A673 (cell line): Measurements from ENCODE around the gene ZFP36. TPM values are rescaled to one million over a fixed set of nuclear protein-coding genes. Genes with fewer than 3 reads are reported as not detected.

ENCODE experiments used
- BruUV-seq: library from RNA; stranded (reverse); fragments of 400-500 nt; replicated peaks from 2 replicates; lab custom pipeline; 2021; lab: Mats Ljungman, UMichigan
- CTCF ChIA-PET: fragments of 300-600 bp; sonication (Branson Sonifier 250); formaldehyde crosslinking; loops from one replicate; lab custom pipeline; 2022; ENCODE audit warnings: antibody characterized with exemption; lab: Charles Lee
- POLR2A ChIA-PET: fragments of 300-600 bp; sonication (Branson Sonifier 250); formaldehyde crosslinking; loops from one replicate; lab custom pipeline; 2022; ENCODE audit warnings: antibody characterized with exemption; ENCODE audit not compliant: low non-redundant PET; lab: Charles Lee
- DNase-seq: peaks from one replicate; pipeline ENCODE4 v3.0.0-alpha.2; 2015; ENCODE audit warnings: low spot score
- H3K27ac ChIP-seq: fragments of 200-600 bp; sonication (generic); 2 replicates; pipeline ENCODE4 v1.5.1; 2016; ENCODE audit warnings: mixed run types, low read depth, mild to moderate bottlenecking, mixed read lengths, antibody characterized with exemption, low read length; ENCODE audit not compliant: poor library complexity, severe bottlenecking
- H3K27me3 ChIP-seq: fragments of 200-600 bp; sonication (generic); replicated peaks from 2 replicates; pipeline ENCODE4 v1.6.1; 2017; ENCODE audit warnings: mixed run types, low read depth, mild to moderate bottlenecking, mixed read lengths, antibody characterized with exemption, low read length; ENCODE audit not compliant: insufficient read depth, poor library complexity
- H3K36me3 ChIP-seq: fragments of 200-600 bp; sonication (generic); 2 replicates; pipeline ENCODE4 v1.6.1; 2016; ENCODE audit warnings: mixed run types, mild to moderate bottlenecking, mixed read lengths, antibody characterized with exemption, low read length; ENCODE audit not compliant: insufficient read depth, poor library complexity, severe bottlenecking
- H3K4me1 ChIP-seq: fragments of 200-600 bp; sonication (generic); 2 replicates; pipeline ENCODE4 v1.6.1; 2017; ENCODE audit warnings: mixed run types, mild to moderate bottlenecking, mixed read lengths, antibody characterized with exemption, low read length; ENCODE audit not compliant: insufficient read depth, poor library complexity, severe bottlenecking
- H3K4me3 ChIP-seq: fragments of 200-600 bp; sonication (generic); 2 replicates; pipeline ENCODE4 v1.5.1; 2016; ENCODE audit warnings: low read depth, mixed run types, mild to moderate bottlenecking, mixed read lengths, low read length; ENCODE audit not compliant: poor library complexity, severe bottlenecking
- H3K9me3 ChIP-seq: fragments of 200-600 bp; sonication (generic); 2 replicates; pipeline ENCODE4 v1.6.1; 2016; ENCODE audit warnings: mixed run types, low read depth, mild to moderate bottlenecking, mixed read lengths, antibody characterized with exemption, low read length; ENCODE audit not compliant: poor library complexity, severe bottlenecking
- EZH2 ChIP-seq: fragments of 200-600 bp; sonication (generic); IDR thresholded peaks from 2 replicates; pipeline ENCODE4 v1.6.1; 2017; ENCODE audit warnings: borderline replicate concordance, low read depth, mild to moderate bottlenecking, mixed read lengths, antibody characterized with exemption, low read length; ENCODE audit not compliant: poor library complexity, severe bottlenecking
- intact Hi-C: fragments of 100-400 bp; cut with micrococcal nuclease; formaldehyde crosslinking; loops from one replicate; pipeline ENCODE4 v1.10.0; 2022; ENCODE audit not compliant: unreplicated experiment
- total RNA-seq: library from RNA; stranded (reverse); gene quantifications from 2 replicates; pipeline ENCODE4 v1.2.3, GENCODE V29; 2021
- TF ChIP-seq, protein P1 (sequence below): fragments of 300-800, 200-600 bp; sonication (generic); conservative IDR thresholded peaks from 2 replicates; pipeline ENCODE4 v1.5.1; 2017; ENCODE audit warnings: low read depth, mild to moderate bottlenecking, antibody characterized with exemption, low read length, moderate library complexity, mixed read lengths

The ZFP36 gene
- total RNA-seq, 1 experiment from 2014 or later, result 7.1 TPM

DNA sequence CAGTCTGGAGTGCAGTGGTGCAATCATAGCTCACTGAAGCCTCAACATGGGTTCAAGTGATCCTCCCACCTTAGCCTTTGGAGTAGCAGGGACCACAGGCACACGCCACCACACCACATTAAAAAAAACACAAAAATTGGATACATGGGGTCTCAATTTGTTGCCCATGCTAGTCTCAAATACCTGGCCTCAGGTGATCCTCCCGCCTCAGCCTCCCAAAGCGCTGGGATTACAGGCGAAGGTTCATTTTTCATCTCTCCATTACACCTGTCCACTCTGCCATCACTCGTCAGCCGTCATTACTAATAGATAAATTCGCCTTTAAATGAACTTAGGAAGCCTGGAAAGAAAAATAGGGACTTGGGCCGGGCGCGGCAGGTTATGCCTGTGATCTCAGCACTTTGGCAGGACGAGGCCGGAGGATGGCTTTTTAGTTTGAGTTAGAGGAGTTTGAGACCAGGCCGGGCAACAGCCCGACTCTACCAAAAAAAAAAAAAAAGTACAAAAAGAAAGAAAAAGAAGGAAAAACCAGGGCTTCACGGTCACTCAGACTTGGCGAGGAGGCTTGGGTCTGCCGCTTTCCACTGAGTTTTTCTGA is 38.0 kb downstream of the ZFP36 start:
- intact Hi-C loops, result no loop called here

DNA sequence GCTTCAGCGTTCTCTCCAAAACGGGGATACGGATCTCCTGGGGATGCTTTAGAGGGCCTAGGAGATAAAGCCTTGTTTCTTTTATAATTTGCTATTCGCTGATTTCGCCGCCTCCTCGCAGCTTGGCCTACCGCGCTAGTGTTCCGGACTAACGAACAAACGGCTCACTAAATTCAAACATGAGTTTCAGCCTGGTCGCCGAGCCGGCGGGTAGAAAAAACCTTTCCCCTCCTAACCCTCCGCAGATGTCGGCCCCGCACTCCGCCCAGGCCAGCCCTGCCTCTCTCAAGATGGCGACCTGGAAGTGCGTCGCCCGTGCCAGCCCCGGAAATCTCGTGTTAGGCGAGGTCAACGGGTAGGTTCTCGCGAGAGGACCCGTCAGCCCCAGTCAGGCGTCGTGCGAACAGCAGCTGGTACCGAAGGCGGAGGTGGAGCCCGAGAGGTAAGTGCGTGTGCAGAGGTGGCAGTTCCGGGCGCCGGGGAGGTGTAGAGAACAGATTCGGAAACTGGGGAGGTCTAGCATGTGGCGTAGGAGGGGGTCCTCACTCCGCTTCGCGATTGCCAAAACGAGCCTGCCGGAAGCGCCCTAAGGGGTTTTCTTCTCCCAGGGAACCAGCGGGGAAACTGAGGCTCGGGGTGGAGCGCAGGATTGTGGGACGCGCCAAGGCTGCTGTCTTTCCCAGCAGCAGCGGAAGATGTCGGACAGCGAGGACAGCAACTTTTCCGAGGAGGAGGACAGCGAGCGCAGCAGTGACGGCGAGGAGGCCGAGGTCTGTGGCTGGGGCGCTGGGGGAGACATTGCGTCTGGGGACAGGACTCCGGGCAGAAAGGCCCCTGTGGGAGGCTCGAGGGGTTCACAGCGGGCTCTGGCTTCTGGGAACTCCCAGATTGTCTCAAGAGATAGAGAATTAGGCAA is 38.8 kb downstream of the ZFP36 start, which contains the start of gene SUPT5H:
Gene SUPT5H (plus strand): TSS at position 387 of the 916 bp plus-strand sequence. CDS start 309 bp downstream, at position 696.
- Histone ChIP-seq H3K36me3 (peaks cover 4% of the 10 kb centered on the region), H3K27me3 (no peaks in the 10 kb centered on the region), H3K4me1 (peaks cover 10% of the 10 kb centered on the region), H3K9me3 (no peaks in the 10 kb centered on the region), H3K27ac (peak within 1 kb of the TSS; percentile 88), H3K4me3 (peak within 1 kb of the TSS; percentile 98)
- TSS peak; percentile 76 for BruUV-seq
- ChIA-PET POLR2A (interaction anchor here (0.6 to 1.0 kb wide), 2 partner anchors 10 to 392 kb away, joined by 3 to 9 read pairs; partner anchors contain the start of gene RPS16), CTCF (interaction anchor here (1.1 kb wide), 1 partner anchor 54 kb away, joined by 4 read pairs; no protein-coding TSS in a partner anchor)
- TF ChIP-seq, protein P1, sequence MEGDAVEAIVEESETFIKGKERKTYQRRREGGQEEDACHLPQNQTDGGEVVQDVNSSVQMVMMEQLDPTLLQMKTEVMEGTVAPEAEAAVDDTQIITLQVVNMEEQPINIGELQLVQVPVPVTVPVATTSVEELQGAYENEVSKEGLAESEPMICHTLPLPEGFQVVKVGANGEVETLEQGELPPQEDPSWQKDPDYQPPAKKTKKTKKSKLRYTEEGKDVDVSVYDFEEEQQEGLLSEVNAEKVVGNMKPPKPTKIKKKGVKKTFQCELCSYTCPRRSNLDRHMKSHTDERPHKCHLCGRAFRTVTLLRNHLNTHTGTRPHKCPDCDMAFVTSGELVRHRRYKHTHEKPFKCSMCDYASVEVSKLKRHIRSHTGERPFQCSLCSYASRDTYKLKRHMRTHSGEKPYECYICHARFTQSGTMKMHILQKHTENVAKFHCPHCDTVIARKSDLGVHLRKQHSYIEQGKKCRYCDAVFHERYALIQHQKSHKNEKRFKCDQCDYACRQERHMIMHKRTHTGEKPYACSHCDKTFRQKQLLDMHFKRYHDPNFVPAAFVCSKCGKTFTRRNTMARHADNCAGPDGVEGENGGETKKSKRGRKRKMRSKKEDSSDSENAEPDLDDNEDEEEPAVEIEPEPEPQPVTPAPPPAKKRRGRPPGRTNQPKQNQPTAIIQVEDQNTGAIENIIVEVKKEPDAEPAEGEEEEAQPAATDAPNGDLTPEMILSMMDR, result no peak
- TF ChIP-seq EZH2, result no peak
- DNase-seq, result peak; percentile 98
- intact Hi-C loops, result no loop called here

More for the DNA sequence above, 38.0 kb downstream of the ZFP36 start:
- CTCF ChIA-PET, result interaction anchor here (1.1 kb wide), 1 partner anchor 55 kb away, joined by 4 read pairs; no protein-coding TSS in a partner anchor
- Histone ChIP-seq H3K4me3 (peak overlapping the region; percentile 98), H3K4me1 (peaks cover 10% of the 10 kb centered on the region), H3K36me3 (peaks cover 4% of the 10 kb centered on the region), H3K27ac (peak overlapping the region; percentile 88), H3K27me3 (no peaks in the 10 kb centered on the region), H3K9me3 (no peaks in the 10 kb centered on the region)
- DNase-seq, result no peak
- no peak for TF ChIP-seq EZH2
- TF ChIP-seq, protein P1, result no peak
- POLR2A ChIA-PET, result interaction anchor here (1.0 kb wide), 1 partner anchor 9 kb away, joined by 9 read pairs; the partner anchor contains the start of gene RPS16
- TSS peak; percentile 95 for BruUV-seq

DNA sequence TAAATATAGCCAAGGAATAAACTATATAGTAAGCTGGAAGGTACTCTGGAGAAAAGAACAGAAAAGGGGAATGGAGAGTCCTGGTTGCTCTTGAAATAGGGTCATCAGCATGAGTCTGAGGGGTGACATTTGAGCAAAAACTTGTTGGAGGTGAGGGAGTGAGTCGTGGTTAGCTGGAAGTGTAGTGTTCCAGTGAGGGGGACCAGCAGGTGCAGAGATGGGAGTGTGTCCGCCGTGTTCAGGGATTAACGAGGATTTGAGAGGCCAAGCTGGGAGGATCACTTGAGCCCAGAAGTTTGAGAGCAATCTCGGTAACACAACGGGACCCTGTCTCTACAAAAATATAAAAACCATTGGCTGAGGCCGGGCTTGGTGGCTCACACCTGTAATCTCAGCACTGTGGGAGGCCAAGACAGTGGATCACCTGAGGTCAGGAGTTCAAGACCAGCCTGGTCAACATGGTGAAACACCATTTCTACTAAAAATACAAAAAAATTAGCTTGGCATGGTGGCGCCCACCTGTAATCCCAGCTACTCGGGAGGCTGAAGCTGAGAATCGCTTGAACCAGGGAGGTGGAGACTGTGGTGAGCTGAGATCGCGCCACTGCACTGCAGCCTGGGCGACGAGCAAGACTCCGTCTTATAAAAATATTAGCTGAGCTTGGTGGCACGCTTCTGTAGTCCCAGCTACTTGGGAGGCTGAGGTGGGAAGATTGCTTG is 39.9 kb downstream of the ZFP36 start:
- POLR2A ChIA-PET, result interaction anchor here (0.7 kb wide), 1 partner anchor 35 kb away, joined by 3 read pairs; no protein-coding TSS in a partner anchor
- no TSS peak for BruUV-seq
- DNase-seq, result no peak
- intact Hi-C loops, result no loop called here
- Histone ChIP-seq H3K27ac (peak overlapping the region; percentile 88), H3K9me3 (no peaks in the 10 kb centered on the region), H3K27me3 (no peaks in the 10 kb centered on the region), H3K36me3 (peaks cover 4% of the 10 kb centered on the region), H3K4me1 (peaks cover 10% of the 10 kb centered on the region), H3K4me3 (peak overlapping the region; percentile 98)
- CTCF ChIA-PET, result no interaction called here
- TF ChIP-seq, protein P1, result no peak
- TF ChIP-seq EZH2, result no peak
